GM18861 (cell line): ENCODE measurements around the gene MAP1S.
"Not testable (repeated sequence)": the region's sequence is repeated elsewhere in the genome, so short reads cannot be mapped to it uniquely, and the experiment has no call there.

ENCODE experiments used
- ATAC-seq: cut with Tn5 transposase; IDR thresholded peaks from one replicate; pipeline ENCODE4 v1.9.1; 2021; ENCODE audit not compliant: unreplicated experiment

MAP1S gene

GRCh38 chr19:17757125-17757524 lies 37.8 kb downstream of the MAP1S start:
- no peak for ATAC-seq

GRCh38 chr19:17758515-17758914 lies 39.2 kb downstream of the MAP1S start:
- no peak for ATAC-seq

GRCh38 chr19:17761148-17761547 lies 41.9 kb downstream of the MAP1S start:
- no peak for ATAC-seq

- ATAC-seq, result no peak
Measured at GRCh38 chr19:17762505-17763229, 43.4 kb downstream of the MAP1S start.

- no peak for ATAC-seq
Measured at GRCh38 chr19:17764348-17764747, 45.1 kb downstream of the MAP1S start.

- ATAC-seq, result no peak
Measured at GRCh38 chr19:17765069-17765618, 45.9 kb downstream of the MAP1S start.

- no peak for ATAC-seq
Measured at GRCh38 chr19:17766543-17767131, 47.4 kb downstream of the MAP1S start.

- no peak for ATAC-seq
Measured at GRCh38 chr19:17767559-17767958, 48.3 kb downstream of the MAP1S start.

GRCh38 chr19:17770613-17771012 lies 51.3 kb downstream of the MAP1S start:
- no peak for ATAC-seq

- ATAC-seq, result no peak
Measured at GRCh38 chr19:17772172-17772571, 52.9 kb downstream of the MAP1S start.

GRCh38 chr19:17775245-17775927 lies 56.1 kb downstream of the MAP1S start:
- no peak for ATAC-seq

- ATAC-seq, result peak; percentile 71
Measured at GRCh38 chr19:17775991-17776803, 56.9 kb downstream of the MAP1S start.

GRCh38 chr19:17777840-17778239 lies 58.6 kb downstream of the MAP1S start:
- ATAC-seq, result not testable (repeated sequence)

GRCh38 chr19:17778251-17778967 lies 59.1 kb downstream of the MAP1S start:
- no peak for ATAC-seq

- ATAC-seq, result no peak
Measured at GRCh38 chr19:17778968-17779929, 60.0 kb downstream of the MAP1S start.

- ATAC-seq, result no peak
Measured at GRCh38 chr19:17780781-17781180, 61.5 kb downstream of the MAP1S start.

GRCh38 chr19:17783721-17784120 lies 64.4 kb downstream of the MAP1S start:
- not testable (repeated sequence) for ATAC-seq
